Kidney (tissue), 14 donors: ENCODE data around the gene TMEM116. TPM values are rescaled to one million over a fixed set of nuclear protein-coding genes. Genes with fewer than 3 reads are reported as not detected.

Experiments
- DNase-seq, 5 donors: peaks; one replicate each; pipeline ENCODE4 v3.0.0-alpha.2; 2013 to 2020
- FAIRE-seq: peaks from 2 replicates; lab custom pipeline; 2012; peaks lifted over from hg19 to GRCh38; lab: Jason Lieb, UNC
- H3K27ac ChIP-seq, 2 donors: one replicate each; pipeline ENCODE4 v1.7.0; 2013; ENCODE audit warnings: low read depth in 2 of 2, low read length in 2 of 2, inconsistent platforms in 1 of 2
- H3K27me3 ChIP-seq: one replicate; pipeline ENCODE4 v1.7.1; 2013; ENCODE audit warnings: low read length, inconsistent platforms; ENCODE audit not compliant: control insufficient read depth, insufficient read depth
- H3K36me3 ChIP-seq, 3 donors: one replicate each; pipeline versions ENCODE4 v1.7.0 to v1.7.1; 2013; ENCODE audit warnings: low read length in 3 of 3, control low read depth in 1 of 3, inconsistent platforms in 1 of 3; ENCODE audit not compliant: insufficient read depth in 3 of 3, control insufficient read depth in 2 of 3
- H3K4me1 ChIP-seq, 3 donors: one replicate each; pipeline versions ENCODE4 v1.7.0 to v1.7.1; 2013; ENCODE audit warnings: low read length in 3 of 3, inconsistent platforms in 1 of 3, low read depth in 1 of 3; ENCODE audit not compliant: control insufficient read depth in 2 of 3, insufficient read depth in 2 of 3
- H3K4me3 ChIP-seq, 3 donors: one replicate each; pipeline versions ENCODE4 v1.7.0 to v1.8.1; 2013; ENCODE audit warnings: low read length in 3 of 3, control low read depth in 1 of 3, inconsistent platforms in 1 of 3
- H3K9ac ChIP-seq, 3 donors: one replicate each; pipeline versions ENCODE4 v1.7.0 to v1.7.1; 2013; ENCODE audit warnings: low read length in 3 of 3, control low read depth in 1 of 3, inconsistent platforms in 1 of 3
- H3K9me3 ChIP-seq, 3 donors: one replicate each; pipeline versions ENCODE4 v1.7.0 to v1.7.1; 2013; ENCODE audit warnings: low read length in 3 of 3, control low read depth in 1 of 3, inconsistent platforms in 1 of 3; ENCODE audit not compliant: control insufficient read depth in 2 of 3, insufficient read depth in 1 of 3
- intact Hi-C: fragments of 100-400 bp; cut with DNase I; formaldehyde crosslinking; loops from one replicate; pipeline ENCODE4 v1.11.1; 2022
- polyA plus RNA-seq: library from polyadenylated mRNA; stranded (reverse); fragments of 350-450 nt; fragmentation: Illumina TruSeq; extraction: RNeasy Lipid Tissue Mini Kit (QIAGEN cat#74804); gene quantifications from one replicate; pipeline ENCODE4 v1.2.3, GENCODE V29; 2014; ENCODE audit warnings: low read depth, low replicate concordance; ENCODE audit not compliant: insufficient read depth
- total RNA-seq: library from RNA; stranded (reverse); fragmentation: NEBNext Ultra II Directional; extraction: Animal tissue kit (Norgen Biotek cat#: 25700); gene quantifications from one replicate; pipeline ENCODE4 v1.2.1, GENCODE V29; 2021
- TF ChIP-seq, protein P1 (sequence below): IDR thresholded peaks from 3 replicates; pipeline ENCODE4 v1.5.1; 2012; ENCODE audit warnings: mild to moderate bottlenecking, moderate library complexity, borderline replicate concordance; ENCODE audit not compliant: insufficient read depth; ENCODE audit errors: extremely low read depth
- donor health status: control.
- donor health status: control.
- donor health status: control.
- donor health status: control.
- donor health status: control.
- donor health status: DM: yes; HTN: yes; CAD: no.
- donor health status: Normal renal cell carcinoma (clear cell type).

TMEM116 gene
- total and polyA plus RNA-seq, 2 donors from 2014 or later, result 20.2 to 59.7 TPM

DNA sequence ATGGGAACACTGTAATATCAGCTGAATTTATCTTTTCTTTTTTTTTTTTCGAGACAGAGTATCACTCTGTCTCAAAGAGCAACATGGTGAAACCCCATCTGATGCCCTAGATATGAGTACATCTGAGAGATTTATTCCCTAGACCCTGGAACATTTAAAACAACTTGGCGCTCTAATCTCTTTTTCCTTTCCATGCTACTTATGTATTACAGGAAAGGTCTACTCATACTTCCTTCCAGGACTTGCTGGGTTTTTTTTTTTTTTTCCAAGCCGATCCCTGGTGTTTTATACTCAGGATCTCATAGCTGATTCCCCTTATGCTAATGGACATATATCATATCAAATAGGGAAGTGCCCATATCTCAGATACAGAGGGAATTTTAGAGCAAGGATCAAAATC lies 87.8 kb downstream of the TMEM116 start:
- no peak for FAIRE-seq
- no peak overlapping the region for H3K27ac ChIP-seq
- no peaks in the 10 kb centered on the region for H3K4me1 ChIP-seq
- TF ChIP-seq, protein P1, sequence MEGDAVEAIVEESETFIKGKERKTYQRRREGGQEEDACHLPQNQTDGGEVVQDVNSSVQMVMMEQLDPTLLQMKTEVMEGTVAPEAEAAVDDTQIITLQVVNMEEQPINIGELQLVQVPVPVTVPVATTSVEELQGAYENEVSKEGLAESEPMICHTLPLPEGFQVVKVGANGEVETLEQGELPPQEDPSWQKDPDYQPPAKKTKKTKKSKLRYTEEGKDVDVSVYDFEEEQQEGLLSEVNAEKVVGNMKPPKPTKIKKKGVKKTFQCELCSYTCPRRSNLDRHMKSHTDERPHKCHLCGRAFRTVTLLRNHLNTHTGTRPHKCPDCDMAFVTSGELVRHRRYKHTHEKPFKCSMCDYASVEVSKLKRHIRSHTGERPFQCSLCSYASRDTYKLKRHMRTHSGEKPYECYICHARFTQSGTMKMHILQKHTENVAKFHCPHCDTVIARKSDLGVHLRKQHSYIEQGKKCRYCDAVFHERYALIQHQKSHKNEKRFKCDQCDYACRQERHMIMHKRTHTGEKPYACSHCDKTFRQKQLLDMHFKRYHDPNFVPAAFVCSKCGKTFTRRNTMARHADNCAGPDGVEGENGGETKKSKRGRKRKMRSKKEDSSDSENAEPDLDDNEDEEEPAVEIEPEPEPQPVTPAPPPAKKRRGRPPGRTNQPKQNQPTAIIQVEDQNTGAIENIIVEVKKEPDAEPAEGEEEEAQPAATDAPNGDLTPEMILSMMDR, result no peak
- intact Hi-C loops, result no loop called here
- H3K9ac ChIP-seq, result no peak overlapping the region
- no peaks in the 10 kb centered on the region for H3K27me3 ChIP-seq
- H3K36me3 ChIP-seq, result no peaks in the 10 kb centered on the region
- no peak for DNase-seq
- H3K4me3 ChIP-seq, result no peak overlapping the region
- H3K9me3 ChIP-seq, result no peaks in the 10 kb centered on the region

DNA sequence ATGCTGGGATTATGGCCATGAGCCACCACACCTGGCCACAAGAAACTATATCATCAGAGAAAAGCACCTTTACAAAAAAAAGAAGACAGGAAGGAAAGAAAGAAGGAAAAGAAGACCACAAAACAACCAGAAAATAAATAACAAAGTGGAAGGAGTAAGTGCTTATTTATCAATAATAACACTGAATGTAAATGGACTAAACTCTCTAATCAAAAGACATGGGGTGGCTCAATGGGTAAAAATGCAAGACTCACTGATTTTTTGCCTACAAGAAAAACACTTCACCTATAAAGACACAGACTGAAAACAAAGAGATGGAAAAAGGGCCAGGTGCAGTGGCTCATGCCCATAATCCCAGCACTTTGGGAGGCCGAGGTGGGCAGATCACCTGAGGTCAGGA lies 105.2 kb downstream of the TMEM116 start:
- Histone ChIP-seq H3K36me3 (no peaks in the 10 kb centered on the region), H3K4me3 (no peak overlapping the region), H3K9me3 (no peaks in the 10 kb centered on the region), H3K27ac (no peak overlapping the region), H3K27me3 (no peaks in the 10 kb centered on the region), H3K4me1 (no peaks in the 10 kb centered on the region), H3K9ac (no peak overlapping the region)
- DNase-seq (no peak), FAIRE-seq (no peak)
- intact Hi-C loops, result no loop called here
- TF ChIP-seq, protein P1, result no peak

DNA sequence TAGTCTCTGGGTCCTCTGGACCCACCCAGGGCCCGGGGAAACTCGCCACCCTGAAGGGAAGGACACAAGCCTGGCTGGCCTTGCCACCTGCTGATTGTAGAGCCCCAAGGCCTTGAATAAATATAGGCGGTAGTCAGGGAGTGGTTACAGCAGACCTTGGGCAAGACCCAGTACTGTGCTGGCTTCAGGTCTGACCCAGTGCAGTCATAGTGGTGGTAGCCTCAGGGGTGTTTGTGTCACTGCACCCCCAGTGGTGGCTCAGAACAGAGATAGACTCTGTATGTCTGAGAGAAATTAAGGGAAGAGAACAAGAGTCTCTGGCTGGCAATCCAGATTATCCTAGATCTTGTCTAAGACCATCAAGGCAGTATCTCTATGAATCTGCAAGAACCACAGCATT lies 107.5 kb downstream of the TMEM116 start:
- no peak for FAIRE-seq

More for the DNA sequence above, 107.5 kb downstream of the TMEM116 start:
- Histone ChIP-seq H3K27me3 (no peaks in the 10 kb centered on the region), H3K9ac (no peak overlapping the region), H3K4me3 (no peak overlapping the region), H3K9me3 (no peaks in the 10 kb centered on the region), H3K4me1 (no peaks in the 10 kb centered on the region), H3K27ac (no peak overlapping the region), H3K36me3 (peaks cover 0 to 1% (median 0%) of the 10 kb centered on the region in 3 donors)
- no peak for DNase-seq
- intact Hi-C loops, result no loop called here
- TF ChIP-seq, protein P1, result no peak
